WTC11 (cell line): Measurements from ENCODE around the gene CHSY3.

Experiments
- ATF1 ChIP-seq: sonication (generic); formaldehyde crosslinking; IDR thresholded peaks from 2 replicates; pipeline ENCODE4 v1.8.1; 2023; ENCODE audit warnings: mild to moderate bottlenecking, moderate library complexity, missing genetic modification reagents
- ATF2 ChIP-seq: sonication (generic); formaldehyde crosslinking; IDR thresholded peaks from 2 replicates; pipeline ENCODE4 v1.8.1; 2022; ENCODE audit warnings: low read depth, missing genetic modification reagents, borderline replicate concordance
- CTCF ChIP-seq: fragments of 200-600 bp; IDR thresholded peaks from 2 replicates; pipeline ENCODE4 v1.8.0; 2022; ENCODE audit warnings: antibody characterized with exemption
- ELF4 ChIP-seq: sonication (generic); formaldehyde crosslinking; IDR thresholded peaks from 2 replicates; pipeline ENCODE4 v1.8.1; 2022; ENCODE audit warnings: low read depth, mild to moderate bottlenecking, moderate library complexity, missing genetic modification reagents
- ESRRA ChIP-seq: sonication (generic); formaldehyde crosslinking; IDR thresholded peaks from 2 replicates; pipeline ENCODE4 v1.8.1; 2022; ENCODE audit warnings: mild to moderate bottlenecking, missing genetic modification reagents, borderline replicate concordance
- NR2C2 ChIP-seq: sonication (generic); formaldehyde crosslinking; IDR thresholded peaks from 2 replicates; pipeline ENCODE4 v1.8.0; 2022; ENCODE audit warnings: mild to moderate bottlenecking, missing genetic modification reagents
- TP53 ChIP-seq: sonication (generic); formaldehyde crosslinking; IDR thresholded peaks from 2 replicates; pipeline ENCODE4 v1.8.1; 2023; ENCODE audit warnings: mild to moderate bottlenecking, missing genetic modification reagents
- ZNF671 ChIP-seq: fragments of 250-450 bp; sonication (Bioruptor Pico); IDR thresholded peaks from 2 replicates; pipeline ENCODE4 v1.8.0; 2021; ENCODE audit warnings: mild to moderate bottlenecking
- TF ChIP-seq, protein P1 (sequence below): sonication (generic); formaldehyde crosslinking; IDR thresholded peaks from 2 replicates; pipeline ENCODE4 v1.8.1; 2023; ENCODE audit warnings: mild to moderate bottlenecking, missing genetic modification reagents, moderate library complexity

DNA sequence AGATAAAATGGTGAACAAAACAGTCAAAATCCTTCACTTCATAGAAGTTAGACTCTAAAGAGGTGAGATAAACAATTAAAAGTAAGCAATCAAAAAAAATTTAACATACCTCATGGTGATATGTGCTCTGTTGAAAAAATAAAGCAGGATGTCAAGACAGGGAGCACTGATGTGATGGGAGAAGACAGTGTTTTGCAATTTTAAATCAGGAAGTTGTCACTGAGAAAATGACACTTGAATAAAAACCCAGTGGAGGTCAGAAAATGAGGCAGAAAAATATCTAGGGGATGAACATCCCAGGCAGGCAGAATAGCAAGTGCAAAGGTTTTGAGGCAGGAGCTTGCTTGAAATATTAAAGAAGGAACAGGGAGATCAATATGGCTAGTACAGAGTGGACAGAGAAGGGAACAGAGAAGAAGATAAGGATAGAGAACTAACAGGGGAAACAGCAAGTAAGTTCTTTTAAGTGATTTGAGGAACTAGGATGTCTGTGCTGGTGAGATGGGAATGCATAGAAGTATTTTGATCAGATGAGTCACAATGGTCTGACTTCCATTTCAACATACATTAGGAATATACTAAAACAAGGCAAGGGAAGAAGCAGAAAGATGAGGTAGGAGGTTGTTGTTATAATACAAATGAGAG, 130.4 kb downstream of the CHSY3 start:
- TF ChIP-seq CTCF = no peak
- no peak for TF ChIP-seq ZNF671 (CRISPR knock-in tag)
- TF ChIP-seq TP53 (CRISPR knock-in tag) = no peak
- TF ChIP-seq, protein P1, sequence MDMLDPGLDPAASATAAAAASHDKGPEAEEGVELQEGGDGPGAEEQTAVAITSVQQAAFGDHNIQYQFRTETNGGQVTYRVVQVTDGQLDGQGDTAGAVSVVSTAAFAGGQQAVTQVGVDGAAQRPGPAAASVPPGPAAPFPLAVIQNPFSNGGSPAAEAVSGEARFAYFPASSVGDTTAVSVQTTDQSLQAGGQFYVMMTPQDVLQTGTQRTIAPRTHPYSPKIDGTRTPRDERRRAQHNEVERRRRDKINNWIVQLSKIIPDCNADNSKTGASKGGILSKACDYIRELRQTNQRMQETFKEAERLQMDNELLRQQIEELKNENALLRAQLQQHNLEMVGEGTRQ (CRISPR knock-in tag) = no peak
- no peak for TF ChIP-seq ATF1
- TF ChIP-seq ATF2 = no peak
- no peak for TF ChIP-seq NR2C2
- TF ChIP-seq ELF4 (CRISPR knock-in tag) = no peak
- no peak for TF ChIP-seq ESRRA (CRISPR knock-in tag)
